Prostate gland (tissue), 2 donors: ENCODE data around the gene BEST4.

Source experiments
- POLR2A ChIP-seq: fragments of 450-650 bp; IDR thresholded peaks from one replicate; pipeline ENCODE4 v1.6.1; 2016; ENCODE audit warnings: antibody characterized with exemption, mild to moderate bottlenecking
- POLR2AphosphoS5 ChIP-seq: sonication (generic); formaldehyde crosslinking; IDR thresholded peaks from one replicate; pipeline ENCODE4 v1.6.1; 2017; ENCODE audit warnings: antibody characterized with exemption
- TF ChIP-seq, protein P1 (sequence below), 4 experiments: fragments of 200-600 bp in 2 of 4; fragments of 450-650 bp in 2 of 4; sonication (generic) in 2 of 4; IDR thresholded peaks; 1 replicate in 3 of 4; 2 replicates in 1 of 4; pipeline ENCODE4 v1.5.1; 2016 to 2019; ENCODE audit warnings: antibody characterized with exemption in 4 of 4, mild to moderate bottlenecking in 2 of 4, moderate library complexity in 2 of 4

DNA sequence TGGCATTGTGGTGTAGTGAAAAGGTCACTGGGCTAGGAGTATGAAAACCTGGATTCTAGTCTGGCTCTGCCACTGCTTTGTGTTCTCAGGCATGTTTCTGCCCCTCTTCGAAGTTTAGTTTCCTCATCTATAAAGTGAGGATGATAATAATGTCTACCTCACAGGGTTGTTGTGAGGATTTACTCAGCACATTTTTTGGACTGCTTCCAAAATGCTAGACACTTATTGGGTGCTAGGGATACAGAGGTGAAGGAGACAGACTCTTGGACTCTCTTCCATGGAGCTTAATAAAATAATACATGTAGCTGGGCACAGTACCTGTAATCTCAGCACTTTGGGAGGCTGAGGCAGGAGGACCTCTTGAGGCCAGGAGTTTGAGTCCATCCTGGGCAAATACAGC lies 44.8 kb downstream of the BEST4 start:
- TF ChIP-seq, protein P1, sequence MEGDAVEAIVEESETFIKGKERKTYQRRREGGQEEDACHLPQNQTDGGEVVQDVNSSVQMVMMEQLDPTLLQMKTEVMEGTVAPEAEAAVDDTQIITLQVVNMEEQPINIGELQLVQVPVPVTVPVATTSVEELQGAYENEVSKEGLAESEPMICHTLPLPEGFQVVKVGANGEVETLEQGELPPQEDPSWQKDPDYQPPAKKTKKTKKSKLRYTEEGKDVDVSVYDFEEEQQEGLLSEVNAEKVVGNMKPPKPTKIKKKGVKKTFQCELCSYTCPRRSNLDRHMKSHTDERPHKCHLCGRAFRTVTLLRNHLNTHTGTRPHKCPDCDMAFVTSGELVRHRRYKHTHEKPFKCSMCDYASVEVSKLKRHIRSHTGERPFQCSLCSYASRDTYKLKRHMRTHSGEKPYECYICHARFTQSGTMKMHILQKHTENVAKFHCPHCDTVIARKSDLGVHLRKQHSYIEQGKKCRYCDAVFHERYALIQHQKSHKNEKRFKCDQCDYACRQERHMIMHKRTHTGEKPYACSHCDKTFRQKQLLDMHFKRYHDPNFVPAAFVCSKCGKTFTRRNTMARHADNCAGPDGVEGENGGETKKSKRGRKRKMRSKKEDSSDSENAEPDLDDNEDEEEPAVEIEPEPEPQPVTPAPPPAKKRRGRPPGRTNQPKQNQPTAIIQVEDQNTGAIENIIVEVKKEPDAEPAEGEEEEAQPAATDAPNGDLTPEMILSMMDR (IDR thresholded peaks at IDR 0.05): no peak
- no peak for TF ChIP-seq POLR2A
- no peak for TF ChIP-seq POLR2AphosphoS5
